NCI-H510A (cell line): ENCODE measurements around the gene SMIM35.
A peak's percentile ranks its signal among the peaks of the same experiment; 100 is the strongest.

ENCODE experiments used
- DNase-seq: peaks from one replicate; lab custom pipeline; 2025; lab: John Stamatoyannopoulos, UW

Gene SMIM35

DNA sequence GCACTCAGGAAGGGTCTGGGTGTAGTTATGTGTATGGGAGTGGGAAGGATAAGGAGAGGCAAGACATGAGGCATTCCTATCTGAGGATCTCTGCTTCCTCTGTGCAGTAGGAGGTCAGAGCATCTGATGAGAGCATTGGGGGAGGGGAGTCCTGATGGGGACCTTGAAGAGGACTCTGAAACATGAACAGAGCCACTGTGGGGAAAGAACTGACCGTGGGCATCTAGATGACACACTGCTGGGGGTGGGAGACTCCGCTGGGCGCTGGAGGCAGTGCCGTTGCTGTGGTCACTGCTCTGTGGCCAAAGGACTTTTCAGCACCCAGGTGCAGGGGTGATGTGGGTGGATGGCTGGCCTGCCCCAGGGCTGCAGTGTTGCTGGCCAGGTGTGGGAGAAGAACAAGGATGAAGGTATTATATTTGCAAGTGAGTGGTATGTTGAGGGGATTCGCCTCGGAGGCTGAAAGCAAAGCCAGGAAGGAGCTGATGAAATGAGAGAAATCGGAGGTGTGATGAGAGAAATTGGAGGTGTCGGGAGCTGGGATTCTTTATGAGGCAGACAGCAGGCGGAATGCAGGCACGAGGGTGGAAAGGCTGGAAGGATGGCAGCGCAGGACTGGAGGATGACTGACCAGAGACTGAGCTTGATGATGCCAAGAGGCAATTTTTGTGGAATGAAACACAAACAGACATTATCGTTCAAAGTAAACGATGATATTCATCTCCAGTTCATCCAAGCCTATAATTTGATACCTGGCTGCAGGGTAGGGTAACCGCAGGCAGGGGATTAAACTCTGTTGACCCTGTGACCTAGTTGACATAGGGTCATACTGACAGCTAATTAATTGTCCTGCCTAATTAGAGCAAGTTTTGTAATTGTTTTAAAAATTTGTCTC, 29.3 kb downstream of the SMIM35 start:
- DNase-seq = no peak

DNA sequence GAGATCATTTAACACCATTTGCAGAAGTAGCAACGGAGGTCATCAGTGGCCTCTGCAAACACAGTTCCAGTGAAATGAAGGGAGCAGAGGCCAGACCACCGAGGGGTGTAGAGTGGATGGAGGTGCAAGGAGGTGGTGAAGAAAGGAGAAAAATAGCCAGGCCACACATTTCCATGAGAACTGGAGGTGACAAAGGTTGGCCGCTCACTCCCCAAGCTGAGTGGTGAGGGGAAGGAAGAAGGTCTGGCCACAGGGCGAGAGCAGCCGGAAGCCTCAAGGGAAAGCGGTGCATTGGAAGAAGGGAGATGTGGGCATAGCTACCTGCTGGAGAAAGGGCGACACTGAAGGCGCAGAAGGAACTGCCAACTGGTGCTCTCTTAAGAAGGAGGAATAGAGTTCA, 30.0 kb downstream of the SMIM35 start:
- DNase-seq = no peak

DNA sequence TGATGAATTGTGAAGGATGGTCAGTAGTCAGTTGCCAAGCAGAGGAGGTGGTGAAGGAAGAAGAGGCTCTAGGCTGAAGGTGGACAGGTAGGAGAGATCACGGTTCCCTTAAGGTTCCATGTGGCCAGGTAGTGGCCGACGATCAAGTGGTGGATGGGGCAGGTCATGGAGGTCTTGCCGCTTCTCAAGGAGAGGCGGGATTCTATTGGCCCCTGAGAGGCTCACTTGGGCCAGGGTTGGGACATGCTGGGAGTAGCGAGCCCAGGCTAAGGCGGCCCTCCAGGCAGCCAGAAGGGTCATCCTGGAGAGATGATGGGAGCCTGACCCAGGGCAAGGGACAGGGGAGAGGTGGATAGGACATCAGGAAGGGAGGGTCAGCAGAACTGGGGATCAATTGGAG, 30.8 kb downstream of the SMIM35 start:
- no peak for DNase-seq

DNA sequence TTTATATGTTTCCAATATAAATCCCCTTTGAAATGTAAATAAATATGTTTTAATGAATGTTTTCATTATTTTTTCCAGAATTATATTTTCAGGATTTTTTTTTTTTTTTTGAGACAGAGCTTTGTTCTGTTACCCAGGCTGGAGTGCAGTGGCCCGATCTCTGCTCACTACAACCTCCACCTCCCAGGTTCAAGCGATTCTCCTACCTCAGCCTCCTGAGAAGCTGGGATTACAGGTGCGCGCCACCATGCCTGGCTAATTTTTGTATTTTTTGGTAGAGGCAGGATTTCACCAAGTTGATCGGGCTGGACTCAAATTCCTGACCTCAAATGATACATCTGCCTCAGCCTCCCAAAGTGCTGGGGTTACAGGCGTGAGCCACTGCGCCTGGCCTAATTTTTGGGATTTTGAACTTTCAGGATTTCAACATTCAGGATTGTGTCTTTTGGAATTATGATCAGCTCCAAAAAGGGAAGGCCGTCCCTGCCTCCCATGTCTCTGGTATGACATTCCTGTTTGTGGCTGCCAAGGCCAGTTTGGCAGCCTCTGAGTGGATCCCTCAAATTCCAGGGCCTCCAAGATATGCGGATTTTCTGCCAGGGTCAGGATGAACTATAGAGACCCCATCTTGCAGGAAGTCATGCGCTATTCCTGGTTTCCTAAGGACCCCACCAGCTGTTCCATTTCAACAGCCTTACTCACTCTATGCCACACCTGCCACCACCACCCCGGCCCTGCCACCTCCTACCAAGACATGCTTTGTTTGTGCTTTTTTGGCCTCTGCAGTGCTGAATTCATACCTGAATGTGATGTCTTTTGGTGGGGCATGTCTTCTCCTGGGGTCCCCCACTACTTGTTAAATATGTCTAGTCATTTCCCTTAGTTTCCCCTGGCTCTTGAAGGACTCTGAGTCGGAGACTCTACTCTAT, 31.8 kb downstream of the SMIM35 start:
- no peak for DNase-seq

DNA sequence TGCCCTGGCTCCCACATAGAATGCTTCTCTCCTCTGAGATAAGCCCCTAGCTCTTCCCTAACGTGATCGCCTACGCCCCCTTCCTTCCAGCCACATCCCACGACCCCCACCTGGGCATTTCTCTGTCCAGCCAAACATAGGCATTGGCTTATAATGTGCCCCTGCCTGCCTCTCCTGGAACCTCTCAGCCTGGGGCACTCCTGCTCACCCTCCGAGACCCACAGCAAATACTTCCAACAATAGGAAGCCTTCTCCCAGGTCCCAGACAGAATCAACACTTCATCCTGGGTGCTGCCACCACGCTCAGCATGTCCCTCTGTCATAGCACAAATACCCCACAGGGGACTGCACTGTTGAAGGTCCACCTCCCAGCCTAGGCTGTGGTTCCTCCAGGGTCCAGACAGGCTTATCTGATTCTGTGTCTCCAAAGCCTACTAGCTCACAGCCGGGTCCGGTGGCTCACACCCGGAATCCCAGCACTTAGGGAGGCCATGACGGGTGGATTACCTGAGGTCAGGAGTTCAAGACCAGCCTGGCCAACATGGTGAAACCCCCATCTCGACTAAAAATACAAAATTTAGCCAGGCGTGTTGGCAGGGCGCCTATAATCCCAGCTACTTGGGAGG, 34.1 kb downstream of the SMIM35 start:
- no peak for DNase-seq

DNA sequence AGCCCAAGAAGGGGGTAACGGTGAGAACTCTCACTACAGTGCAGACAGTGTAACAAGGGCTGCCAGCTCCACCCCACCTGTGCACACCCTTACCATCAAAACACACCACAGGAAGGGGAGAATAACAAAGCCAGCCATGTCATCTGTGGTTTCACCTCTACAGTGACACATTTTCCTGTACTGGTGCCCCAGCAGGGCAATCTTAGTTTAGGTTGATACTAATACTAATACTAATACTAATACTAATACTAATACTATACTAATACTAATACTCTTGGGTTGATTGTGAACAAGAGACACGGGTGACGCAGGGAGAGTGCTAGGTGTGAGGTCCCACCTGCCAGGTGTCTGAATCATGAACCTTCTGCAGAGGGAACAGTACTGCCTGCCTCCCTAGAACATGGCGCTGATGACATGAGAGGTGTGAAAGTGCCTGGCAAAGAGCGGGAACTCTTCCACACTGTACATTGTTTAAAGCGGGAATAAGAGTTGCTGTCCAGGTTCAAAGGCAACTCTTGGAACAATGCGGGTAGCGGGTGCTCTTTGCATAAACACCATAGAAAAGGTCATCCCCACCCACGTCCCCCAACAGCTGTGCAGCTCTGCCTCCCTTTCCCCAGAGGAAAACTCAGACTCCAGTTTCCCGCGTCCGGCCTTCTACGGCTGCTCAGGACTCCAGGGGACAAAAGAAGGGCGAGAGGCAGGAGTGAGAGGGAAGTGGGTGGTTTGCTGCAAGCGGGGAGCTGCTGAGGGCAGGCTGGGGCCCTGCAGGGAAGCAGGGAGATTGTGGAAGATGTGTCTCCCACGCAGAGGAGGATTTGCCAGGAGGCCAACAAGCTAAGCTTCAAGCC, 34.9 kb downstream of the SMIM35 start:
- no peak for DNase-seq

DNA sequence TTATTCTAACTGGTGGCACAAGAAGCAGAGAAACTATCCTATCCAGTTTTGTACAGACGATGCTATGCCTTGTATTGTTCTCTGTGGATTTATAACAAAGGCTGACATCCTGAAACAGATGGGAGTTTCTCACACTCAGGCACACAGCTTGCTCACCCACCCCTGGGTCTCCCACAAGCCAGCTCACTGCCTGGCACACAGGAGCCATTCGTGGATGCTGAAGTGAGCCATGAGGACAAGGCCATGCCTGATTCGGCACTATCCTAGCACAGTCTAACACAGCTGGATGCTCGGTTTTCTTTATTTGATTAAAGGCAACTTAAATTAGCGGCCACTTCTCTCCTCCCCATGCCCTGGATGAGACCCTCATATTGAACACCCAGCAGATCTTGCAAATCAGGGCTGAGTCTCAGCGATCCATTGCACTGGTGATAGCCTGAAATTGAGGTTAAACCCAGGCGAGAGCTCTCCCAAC, 35.6 kb downstream of the SMIM35 start:
- no peak for DNase-seq

DNA sequence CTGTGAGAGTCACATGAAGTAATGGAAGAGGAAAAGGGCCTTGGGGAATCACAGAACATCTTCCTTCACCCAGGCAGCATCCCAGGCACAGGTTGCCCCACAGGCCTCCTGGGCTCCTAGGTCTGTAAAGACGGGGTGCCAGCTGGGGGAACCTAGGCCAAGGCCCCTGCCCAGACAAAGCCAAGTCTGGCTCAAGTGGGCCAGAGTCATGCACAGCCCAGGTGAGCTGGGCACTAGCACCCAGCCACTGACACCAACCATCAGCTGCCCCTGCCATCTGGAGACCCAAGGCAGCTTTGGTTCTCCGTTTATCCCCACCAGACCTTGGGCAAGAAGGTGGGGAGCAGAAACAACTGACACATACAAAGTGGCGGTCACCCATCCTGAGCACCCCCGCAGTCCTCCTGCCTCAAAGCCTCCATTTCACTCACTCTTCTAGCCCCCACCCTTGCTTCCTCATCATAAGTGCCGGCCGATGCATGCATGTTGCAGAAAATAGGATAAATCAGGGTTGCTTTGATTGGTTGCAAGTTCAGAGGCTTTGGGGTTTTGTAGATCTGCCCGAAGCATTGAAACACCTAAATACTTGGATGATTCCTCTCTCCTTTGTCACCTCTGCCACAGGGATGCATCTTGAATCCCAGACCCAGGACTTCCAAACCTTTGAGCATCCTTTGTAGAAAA, 36.4 kb downstream of the SMIM35 start:
- DNase-seq = no peak

DNA sequence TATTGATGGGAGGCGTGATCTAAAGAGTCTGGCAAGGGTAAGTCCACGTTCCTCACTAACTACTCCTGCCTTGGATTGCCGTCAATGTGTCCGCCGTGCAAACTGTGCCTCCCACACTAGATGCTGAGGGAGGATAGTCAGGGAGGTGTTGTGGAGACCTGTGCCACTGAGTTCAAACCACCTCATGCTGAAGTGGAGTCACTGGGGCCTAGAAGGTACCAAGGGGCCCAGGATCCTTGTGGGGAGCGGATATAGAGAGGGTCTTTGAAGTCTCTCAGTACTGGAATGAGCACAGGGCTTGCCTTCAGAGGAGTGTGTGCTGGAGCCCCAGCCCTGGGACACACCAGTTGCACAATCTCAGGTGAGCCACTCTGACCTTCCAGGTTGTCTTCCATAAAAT, 37.0 kb downstream of the SMIM35 start:
- DNase-seq = no peak

DNA sequence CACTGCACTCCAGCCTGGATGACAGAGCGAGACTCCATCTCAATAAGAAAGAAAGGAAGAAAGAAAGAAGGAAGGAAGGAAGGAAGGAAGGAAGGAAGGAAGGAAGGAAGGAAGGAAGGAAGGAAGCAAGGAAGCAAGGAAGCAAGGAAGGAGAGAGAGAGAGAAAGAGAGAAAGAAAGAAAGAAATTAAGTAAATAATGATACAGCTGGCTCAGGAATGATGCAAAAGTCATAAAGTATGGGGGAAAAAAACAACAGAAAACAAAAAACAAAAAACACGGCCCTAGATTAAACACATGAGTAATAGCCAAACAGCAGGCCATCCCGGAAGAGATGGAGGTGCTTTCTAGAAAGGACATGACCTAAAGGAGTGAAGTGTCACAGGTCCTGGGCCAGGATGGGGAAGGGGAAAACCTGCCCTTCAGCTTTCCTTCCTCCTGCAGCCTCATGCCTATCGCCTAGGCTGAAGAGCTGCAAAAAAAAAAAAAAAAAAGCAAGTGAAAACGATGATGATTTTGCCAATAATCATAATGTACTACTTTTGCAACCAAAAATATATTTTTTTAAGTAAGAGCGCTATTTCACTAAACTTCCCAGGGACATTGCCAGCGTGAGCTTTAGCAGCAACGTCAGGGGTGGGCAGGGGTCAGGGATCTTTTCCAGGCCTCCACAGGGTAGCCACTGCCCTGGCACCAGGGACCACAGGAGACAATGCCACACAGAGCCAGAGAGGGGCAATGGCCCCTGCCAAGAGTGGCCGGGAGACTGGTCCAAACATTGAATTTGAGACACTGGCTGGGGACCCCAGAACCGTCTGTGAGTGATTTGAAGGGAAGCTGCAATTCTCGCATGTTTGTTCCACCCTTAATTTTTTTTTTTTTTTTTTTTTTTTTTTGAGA, 38.0 kb downstream of the SMIM35 start:
- DNase-seq = no peak

DNA sequence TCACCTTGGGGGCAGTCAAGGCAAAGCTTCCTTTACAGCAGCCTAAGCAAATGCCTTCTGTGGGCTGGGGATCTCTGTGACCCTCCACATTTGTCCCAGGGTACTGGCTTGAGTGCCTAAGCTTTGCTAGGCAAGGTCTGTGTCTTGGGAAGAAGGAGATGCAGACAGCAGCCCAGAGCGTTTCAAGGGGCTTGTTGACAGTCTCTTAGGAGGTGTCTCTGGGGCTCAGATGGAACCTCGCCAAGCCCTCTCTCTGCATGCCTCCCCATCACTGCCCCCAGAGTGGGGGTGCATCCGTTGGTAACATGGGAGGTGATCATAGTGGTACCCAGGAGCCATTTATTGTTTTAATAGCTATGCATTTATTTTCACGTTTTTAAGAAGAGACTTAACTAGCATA, 39.0 kb downstream of the SMIM35 start:
- DNase-seq = no peak

DNA sequence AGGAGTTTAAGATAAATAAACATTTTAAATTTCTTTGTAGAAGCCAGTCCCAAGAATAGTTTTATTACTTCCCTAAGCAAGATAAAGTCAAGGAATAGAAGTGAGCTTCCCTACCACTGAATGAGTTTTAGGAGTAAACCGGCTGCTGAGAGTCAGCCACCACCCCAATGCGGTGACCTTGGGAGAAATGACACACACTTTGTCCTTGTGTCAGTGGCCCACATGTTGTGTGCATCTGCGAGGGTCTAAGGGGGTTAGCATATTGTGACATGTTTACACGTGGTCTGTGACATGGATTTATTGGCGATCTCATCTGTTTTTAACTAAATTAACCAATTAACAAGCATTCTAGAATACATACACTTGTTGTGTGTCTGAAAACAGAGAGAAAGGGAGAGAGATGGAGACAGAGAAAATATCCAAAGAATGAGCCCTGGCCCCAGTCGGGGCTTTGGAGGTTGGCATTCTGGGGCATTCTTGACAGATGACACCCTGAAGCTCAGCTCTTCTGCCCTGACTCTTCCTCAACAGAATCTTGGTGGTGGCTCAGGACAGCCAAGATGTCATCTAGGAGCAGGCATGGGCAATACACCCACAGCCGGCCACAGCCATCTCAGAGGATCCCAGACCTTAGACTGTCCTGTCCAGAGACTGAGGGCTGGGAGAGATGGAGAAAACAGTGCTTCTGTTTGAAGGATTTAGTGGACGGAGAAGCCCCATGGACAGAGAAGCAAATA, 39.6 kb downstream of the SMIM35 start:
- no peak for DNase-seq

DNA sequence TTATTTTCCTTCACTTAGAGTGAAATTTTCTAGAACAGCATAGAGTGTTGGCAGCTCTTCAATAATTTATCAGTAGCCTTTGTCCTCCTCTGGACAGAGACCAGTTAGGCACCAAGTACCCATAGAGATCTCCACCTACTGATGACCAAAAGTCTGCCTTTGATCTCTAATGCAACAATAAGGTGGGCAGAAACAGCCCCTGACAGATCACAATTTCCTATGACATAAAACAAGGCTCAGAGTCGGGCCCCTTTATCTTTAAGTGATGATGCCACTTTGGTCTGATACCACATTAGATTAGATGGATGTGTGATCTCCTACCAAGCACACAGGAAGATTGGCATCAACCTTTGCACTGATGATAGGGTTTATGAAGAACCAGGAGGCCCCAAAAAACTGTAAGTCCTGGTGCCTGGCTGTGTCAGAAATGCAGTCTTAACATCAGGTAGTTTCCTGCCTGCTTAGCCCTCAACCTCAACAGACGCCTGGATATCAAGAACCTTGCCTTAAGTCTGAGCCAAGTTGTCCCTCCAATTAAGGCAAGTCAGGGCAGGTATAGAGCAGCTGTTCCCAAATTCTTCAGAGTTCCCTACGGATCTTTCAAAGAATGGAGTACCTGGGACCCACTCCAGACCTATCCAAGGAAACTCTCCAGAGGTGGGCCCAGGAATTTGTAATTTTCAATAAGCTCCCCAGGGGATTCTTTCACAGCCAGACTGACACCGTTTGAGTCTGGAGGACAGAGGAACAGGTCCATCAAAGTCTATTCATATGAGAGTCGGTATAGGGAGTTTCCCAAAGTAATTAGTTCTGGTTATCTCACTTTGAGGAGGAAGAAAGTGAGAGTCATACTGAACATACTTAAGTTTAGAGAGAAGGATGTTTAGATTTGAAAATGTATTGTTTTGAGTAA, 40.5 kb downstream of the SMIM35 start:
- DNase-seq = no peak

DNA sequence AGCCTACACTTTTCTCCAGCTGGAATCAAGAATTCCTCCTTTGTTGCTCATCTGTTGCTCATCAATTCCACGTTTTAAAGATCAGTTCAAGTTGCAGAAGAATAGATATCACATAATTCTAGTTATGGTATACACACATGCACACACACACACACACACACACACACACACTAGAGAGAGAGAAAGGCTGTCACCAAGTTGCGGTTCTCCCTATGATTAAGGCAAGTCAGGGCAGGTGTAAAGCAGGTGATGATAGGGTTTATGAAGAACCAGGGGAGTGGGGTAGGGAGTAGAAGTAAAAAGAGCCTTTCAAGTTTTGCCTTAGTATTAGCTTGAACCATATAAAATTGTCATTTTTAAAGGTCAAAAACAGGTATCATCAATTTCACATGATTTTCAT, 41.6 kb downstream of the SMIM35 start:
- DNase-seq = peak; percentile 36

DNA sequence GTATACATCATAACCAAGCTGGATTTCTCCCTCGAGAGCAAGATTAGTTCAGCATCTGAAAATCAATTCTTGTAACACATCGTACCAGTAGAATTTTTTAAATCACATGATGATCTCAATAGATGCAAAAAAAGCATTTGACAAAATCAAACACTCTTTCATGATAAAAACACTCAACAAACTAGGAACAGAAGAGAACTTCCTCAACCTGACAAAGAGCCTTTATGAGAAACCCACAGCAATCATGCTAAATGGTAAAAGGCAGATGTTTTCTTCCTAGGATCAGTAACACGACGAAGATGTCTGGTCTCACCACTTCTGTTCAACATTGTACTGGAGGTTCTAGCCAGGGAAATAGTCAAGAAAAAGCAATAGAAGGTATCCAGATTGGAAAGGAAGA, 44.0 kb downstream of the SMIM35 start:
- no peak for DNase-seq

DNA sequence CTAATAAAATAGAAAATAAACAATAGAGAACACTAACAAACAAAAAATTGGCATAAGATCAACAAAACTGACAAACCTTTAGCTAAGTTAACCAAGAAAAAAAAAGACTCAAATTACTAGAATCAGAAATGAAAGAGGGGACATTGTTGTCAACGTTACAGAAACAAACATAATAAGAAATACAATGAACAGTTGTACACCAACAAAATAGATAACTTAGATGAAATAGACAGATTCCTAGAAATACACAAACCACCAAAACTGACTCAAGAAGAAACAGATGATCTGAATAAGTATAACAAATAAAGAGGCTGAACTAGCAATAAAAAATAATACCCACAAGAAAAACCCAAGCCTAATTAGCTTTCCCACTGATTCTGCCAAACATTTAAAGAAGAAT, 44.6 kb downstream of the SMIM35 start:
- no peak for DNase-seq

DNA sequence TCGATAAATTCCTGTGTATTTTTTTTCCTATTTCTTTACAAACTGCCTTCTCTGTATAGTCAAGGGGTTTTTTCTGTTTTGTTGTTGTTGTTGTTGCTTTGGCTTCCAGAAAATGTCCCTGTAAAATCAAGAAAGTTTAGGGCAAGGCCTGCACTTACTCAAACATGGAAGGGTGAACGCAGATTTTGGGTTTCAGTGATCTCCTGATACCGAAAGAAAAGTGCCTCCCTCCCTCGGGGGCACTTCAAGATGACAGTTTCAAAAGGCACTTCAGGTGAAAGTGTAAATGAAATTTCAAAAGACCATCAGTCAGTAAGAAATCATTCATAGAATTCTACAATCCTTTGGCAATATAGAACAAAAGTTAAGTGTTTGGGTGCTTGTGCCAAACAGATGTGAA, 53.3 kb downstream of the SMIM35 start:
- DNase-seq = no peak

DNA sequence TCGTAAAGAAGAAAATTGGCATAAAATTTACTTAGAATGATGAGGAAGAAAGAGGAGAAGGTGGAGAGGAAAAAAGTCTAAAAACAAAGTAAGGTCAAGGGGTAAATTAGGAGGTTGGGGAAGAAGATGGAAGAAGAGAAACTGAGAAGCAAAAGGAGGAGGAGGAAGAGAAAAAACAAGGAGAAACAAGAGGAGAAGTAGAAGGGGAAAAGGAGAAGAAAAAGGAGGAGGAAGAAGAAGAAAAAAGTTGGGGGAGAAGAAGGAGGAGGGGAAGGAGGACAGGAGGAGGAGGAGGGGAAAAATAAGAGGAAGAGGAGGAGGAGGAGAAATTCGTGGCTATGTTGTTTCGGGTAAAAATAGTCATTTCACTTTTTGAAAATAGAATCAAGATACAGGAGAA, 58.1 kb downstream of the SMIM35 start:
- no peak for DNase-seq
